NCI-H2227 (cell line): Measurements from ENCODE around the gene PREX1.
"Not testable (repeated sequence)": the region's sequence is repeated elsewhere in the genome, so short reads cannot be mapped to it uniquely, and the experiment has no call there.

Source experiments
- DNase-seq: peaks from one replicate; lab custom pipeline; 2025; ENCODE audit not compliant: unreplicated experiment; lab: John Stamatoyannopoulos, UW

The PREX1 gene

GRCh38 chr20:48612335-48612734, 215.5 kb downstream of the PREX1 start:
- no peak for DNase-seq

GRCh38 chr20:48610996-48611395, 216.8 kb downstream of the PREX1 start:
- no peak for DNase-seq

DNA sequence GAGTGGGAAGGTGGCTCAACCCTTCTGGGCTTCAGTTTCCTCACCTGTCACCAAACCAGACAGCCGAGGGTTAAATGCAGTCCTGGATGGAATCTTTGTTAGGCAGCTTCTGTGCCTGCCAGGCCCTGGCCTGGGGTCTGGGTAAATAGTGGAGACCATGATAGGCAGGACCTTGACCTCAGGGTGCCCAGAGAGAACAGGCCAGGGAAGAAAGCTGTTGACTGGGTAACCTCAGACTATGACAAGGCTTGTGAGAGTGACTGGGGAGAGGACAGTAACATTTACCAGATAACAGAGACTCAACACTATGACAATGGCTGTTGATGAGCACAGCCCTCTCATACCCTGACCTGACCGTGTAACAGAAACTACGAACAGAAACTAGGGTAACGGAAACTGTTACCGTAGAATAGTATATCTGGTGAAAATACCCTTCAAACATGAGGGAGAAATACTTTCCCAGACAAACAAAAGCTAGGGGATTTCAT, 218.3 kb downstream of the PREX1 start:
- DNase-seq = no peak

- DNase-seq = no peak
These were observed 219.0 kb downstream of the PREX1 start for GRCh38 chr20:48608756-48609155.

- no peak for DNase-seq
These were observed 220.3 kb downstream of the PREX1 start for GRCh38 chr20:48607544-48607865.

DNA sequence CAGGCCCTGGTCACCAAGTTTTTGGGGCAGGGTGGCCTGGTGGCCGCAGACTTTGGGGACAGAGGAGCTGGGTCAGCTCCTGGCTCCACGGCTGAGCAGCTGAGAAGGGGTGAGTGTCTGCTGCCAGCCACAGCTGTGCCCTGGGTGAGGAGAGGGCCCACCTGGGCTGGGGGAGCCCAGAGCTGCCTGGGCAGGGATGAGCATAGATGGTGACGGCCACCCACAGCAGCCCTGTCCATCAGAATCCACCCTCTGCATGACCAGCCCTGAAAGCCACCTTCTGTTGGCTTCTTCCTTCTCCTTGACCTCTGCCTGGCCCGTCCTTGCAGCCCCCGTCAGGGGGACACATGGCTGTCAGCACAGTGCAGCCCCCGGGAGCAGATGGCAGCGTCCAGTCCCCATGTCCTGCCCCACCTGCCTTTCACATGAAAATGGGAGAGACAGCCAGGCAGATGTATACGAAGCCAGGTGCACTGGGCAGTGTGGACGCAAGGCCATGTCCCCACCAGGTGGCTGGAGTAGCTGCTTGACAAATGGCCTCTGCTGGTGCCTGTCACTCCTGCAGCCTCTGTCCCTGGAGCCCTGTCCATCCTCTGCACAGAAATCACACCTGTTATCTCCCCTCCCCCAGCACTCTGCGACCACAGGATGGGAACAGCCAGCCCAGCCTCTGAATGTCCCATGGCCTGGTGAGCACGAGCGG, 220.8 kb downstream of the PREX1 start:
- DNase-seq = no peak

GRCh38 chr20:48606172-48606840, 221.5 kb downstream of the PREX1 start:
- no peak for DNase-seq

DNA sequence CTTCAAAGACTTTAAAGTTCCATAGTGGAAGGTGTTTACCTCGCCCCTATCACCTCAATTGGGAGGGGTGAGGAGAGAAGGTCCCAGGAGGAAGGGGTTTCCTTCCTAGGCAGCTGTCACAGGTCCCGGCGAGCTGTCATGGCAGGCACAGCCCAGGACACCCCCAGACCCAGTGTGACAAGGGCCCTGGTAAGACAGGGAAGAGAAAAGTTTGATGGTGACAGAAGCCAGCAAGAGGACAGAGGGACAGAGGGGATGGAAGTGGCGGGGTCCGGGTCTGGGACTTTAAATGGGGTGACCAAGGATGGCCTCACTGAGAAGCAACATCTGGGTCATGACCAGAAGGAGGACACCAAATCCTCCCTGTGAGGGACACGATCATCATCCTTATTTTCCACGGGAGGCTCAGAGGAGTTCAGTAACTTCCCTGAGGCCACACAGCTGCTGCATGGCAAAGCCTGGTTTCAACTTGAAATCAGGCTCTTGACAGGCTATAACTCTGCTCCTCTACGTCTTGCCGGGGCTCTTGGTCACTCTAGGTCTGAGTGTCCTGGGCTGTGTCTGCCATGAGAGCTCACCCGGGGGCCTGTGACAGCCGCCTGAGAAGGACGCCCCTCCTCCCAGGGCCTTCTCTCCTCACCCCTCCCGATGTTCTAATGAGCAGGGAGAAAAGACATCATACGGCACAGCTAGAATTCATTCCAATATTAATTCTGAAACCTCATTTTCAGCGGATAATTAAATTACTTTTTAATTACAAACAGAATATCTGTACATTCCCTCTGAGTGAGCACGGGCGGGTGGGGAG, 222.2 kb downstream of the PREX1 start:
- DNase-seq = no peak

GRCh38 chr20:48604936-48605335, 222.9 kb downstream of the PREX1 start:
- DNase-seq = no peak

DNA sequence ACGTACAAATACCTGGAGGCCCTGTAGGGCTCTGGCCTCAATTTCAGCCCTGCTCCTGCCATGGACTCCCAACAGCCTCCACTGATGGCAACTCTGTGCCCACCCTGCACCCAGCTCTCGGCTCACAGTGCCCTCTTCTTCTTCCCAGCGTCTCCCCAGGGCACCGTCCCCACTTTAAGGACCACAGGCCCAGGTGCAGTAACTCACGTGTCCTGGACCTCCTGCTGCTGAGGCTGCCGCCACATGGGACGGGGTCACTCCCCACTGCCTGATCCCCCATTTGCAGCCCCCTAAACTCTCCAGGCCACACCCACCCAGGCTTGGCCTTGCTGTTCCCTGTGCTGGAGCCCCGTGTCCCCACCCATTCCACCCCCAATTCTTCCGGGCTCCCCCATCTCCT, 223.4 kb downstream of the PREX1 start:
- no peak for DNase-seq

GRCh38 chr20:48603819-48604405, 223.9 kb downstream of the PREX1 start:
- DNase-seq = no peak

- DNase-seq = no peak
These were observed 224.5 kb downstream of the PREX1 start for GRCh38 chr20:48603116-48603818.

- DNase-seq = no peak
These were observed 226.0 kb downstream of the PREX1 start for GRCh38 chr20:48601798-48602197.

DNA sequence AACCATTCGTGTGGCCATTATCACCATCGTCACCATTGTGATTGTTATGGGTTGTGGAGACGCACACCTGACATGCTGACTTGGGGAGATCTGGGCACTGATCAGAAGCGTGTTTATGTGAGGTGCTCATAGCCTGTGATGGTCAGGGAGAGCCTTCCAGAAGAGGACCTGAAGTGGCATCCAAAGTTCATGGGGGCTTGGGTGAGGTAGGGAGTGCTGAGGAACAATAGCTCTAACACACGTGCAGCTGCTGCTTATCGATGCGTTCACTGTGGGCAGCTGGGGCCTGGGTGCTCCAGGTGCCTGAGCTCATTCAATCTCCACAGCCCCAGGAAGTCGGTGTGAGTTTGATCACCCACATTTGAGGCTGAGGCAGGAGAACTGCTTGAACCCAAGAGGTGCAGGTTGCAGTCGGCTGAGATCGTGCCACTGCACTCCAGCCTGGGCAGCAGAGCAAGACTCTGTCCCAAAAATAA, 227.3 kb downstream of the PREX1 start:
- no peak for DNase-seq

GRCh38 chr20:48599748-48600469, 227.9 kb downstream of the PREX1 start:
- no peak for DNase-seq

- no peak for DNase-seq
These were observed 228.6 kb downstream of the PREX1 start for GRCh38 chr20:48599106-48599747.

DNA sequence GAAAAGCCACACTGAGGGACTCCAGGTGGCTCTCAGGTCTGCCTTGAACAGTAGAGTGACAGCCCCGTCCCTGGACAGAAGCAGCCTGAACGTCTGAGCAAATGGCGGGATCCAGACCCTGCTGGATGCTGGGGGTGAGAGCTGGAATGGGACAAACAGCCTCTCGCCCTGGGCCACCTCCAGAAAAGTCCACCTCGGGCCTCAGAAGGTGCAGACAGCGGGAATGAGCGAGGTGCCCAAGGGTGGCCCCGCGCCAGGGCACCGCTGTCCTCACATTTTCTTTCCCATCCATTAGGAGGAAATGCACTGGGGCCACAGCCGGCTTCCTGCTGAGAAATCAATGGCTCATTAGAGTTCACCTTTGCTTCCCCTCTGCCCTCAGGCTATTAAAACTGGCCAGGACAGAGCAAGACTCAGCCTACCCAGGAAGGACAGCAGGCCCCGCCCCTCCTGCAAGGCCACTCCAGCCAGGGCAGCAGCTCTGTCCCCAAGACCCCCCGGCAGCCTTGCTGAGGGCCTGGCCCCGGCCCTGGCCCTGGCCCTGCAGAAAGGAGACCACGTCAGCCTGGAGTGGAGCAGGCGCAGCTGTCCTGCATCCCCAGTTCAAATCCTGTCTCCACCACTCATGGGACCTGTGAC, 229.4 kb downstream of the PREX1 start:
- DNase-seq = not testable (repeated sequence)

- DNase-seq = no peak
These were observed 230.1 kb downstream of the PREX1 start for GRCh38 chr20:48597521-48598302.
